ENCODE measurements around the gene MACROD2.
"Not testable (repeated sequence)": the region's sequence is repeated elsewhere in the genome, so short reads cannot be mapped to it uniquely, and the experiment has no call there.

The MACROD2 gene

GRCh38 chr20:14889496-14890255 lies 894.4 kb downstream of the MACROD2 start:
- no peak for FAIRE-seq

DNA sequence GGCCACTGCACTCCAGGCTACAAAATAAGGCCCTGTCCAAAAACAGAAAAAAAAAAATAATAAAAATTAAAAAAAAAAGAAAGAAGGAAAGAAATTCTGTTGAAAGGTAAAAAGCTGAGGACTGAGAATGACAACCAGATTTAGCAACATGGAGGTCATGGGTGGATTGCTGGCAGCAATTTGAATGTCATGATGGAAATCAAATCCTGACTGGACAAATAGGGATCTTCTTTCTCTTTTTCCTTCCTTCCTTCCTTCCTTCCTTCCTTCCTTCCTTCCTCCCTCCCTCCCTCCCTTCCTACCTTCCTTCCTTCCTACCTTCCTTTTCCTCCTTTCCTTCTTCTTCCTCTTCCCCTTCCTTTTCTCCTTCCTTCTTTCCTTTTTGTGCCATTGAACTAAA lies 895.4 kb downstream of the MACROD2 start:
- no peak for FAIRE-seq

DNA sequence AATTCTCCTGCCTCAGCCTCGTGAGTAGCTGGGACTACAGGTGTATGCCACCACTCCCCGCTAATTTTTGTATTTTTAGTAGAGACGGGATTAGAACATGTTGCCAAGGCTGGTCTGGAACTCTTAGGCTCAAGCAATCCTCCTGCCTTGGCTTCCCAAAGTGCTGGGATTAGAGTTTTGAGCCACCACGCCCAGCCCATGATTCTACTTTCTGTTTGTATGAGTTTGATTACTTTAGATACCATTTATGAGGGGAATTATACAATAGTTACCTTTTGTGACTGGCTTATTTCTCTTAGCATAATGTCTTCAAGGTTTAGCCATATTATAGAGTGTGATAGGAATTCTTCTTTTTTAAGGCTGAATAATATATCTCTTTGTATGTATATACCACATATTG lies 897.5 kb downstream of the MACROD2 start:
- no peak for FAIRE-seq

DNA sequence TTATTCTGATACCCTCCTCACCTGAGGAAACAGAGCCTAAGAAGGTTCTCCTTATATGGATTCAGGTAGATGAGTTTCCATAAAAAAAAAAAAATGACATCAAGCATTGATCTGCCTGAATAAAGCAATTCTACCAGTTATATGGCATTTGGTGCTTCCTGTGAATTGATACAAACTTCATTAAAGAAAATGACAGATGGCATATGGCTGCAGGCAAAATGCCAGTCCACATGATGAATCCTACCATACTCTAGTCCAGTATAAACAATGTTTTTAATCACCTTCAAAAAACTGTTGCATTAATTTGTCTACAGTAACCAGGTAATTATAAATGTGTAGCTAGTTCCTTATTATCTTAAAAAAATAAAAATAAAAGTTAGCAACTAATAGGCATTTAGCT lies 901.3 kb downstream of the MACROD2 start:
- no peak for FAIRE-seq

DNA sequence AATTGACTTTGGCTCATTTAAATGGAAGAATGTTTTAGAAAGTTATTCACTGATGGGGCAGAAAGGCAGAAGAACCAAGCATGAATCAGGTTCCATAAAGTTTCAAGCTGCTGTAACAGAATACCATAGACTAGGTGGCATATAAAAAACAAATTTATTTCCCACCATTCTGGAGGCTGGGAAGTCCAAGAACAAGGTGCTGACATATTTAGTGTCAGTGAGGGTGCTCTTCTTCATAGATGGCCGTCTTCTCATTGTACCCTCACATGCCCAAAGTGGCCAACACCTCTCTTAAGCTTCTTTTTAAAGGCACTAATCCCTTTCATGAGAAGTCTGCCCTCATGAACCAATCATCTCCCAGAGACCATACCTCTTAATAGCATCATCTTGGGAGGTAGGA lies 902.3 kb downstream of the MACROD2 start:
- FAIRE-seq, result no peak

- no peak for FAIRE-seq
These were observed 907.2 kb downstream of the MACROD2 start for GRCh38 chr20:14902432-14903089.

DNA sequence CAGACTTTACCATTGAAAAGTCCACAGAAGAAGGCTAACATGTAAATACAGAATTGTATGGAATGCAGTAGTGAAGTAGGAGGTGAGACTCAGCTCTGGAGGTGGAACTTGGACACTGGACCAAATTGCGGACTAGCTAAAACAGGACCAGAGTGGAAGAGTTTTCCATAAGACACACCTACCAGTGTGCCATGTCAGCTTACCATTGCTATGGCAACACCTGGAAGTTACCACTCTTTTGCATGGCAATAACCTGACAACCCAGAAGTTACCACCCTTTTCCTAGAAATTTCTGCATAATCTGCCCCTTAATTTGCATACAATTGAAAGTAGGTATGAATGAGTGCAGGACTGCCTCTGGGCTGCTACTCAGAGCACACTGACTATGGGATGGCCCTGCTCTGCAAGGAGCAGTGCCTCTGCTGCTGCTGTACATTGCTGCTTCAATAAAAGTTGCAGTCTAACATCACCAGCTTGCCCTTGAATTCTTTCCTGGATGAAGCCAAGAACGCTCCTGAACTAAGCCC lies 911.7 kb downstream of the MACROD2 start:
- FAIRE-seq, result no peak

DNA sequence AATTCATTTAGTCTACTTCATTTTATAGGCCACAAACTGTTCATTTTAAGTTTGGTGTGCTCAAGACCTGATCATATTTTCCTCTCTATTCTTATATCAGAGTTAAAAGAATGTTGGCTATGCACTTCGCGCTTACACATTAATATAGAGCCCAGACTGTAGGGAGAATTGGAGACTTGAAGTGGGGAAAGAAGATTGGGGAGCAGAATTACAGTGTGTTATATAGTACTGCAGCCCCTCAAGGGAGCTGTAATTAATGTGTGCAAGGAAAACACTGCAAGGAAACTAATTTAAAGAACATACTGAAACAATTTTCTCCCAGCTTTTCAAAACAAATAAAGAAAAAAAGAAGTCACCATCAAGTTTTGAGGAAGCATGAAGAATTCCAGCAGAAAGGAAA lies 914.8 kb downstream of the MACROD2 start:
- FAIRE-seq, result no peak

DNA sequence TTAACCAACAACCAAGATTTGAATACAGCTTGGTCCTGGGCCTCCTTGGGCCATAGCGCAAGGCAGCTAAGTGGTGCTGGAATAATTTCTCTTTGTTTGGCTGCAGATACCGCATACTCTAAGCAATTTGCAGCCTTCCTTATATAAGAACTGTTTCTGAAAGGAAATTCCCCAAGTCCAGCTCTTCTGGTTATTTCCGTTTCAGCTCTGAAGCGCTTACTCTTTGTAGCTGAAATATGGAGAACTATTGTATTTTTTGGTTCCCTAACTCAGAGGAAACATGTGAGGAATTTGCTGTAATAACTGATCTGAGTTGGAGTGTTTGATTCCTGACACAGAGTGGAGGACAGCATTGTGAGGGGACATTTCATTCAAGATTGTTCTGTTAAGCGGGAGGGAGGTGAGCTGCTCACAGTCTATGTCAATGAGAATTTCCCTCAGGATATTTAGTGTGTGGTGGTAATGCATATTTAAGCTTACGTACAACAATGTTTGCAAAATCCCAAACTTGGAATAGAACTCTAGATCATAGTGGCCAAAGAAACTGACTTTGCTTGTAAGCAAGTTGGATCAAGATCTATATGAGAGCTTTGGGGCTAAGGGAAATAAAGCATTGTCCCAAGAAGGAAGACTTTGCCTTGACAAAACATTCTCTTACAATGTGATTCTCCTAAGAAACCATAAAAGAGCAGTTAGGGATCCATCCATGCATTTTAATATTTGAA lies 918.7 kb downstream of the MACROD2 start:
- no peak for FAIRE-seq

GRCh38 chr20:14914633-14915032 lies 919.3 kb downstream of the MACROD2 start:
- FAIRE-seq, result no peak

GRCh38 chr20:14915356-14915755 lies 920.0 kb downstream of the MACROD2 start:
- FAIRE-seq, result no peak

GRCh38 chr20:14916360-14916920 lies 921.1 kb downstream of the MACROD2 start:
- no peak for FAIRE-seq

DNA sequence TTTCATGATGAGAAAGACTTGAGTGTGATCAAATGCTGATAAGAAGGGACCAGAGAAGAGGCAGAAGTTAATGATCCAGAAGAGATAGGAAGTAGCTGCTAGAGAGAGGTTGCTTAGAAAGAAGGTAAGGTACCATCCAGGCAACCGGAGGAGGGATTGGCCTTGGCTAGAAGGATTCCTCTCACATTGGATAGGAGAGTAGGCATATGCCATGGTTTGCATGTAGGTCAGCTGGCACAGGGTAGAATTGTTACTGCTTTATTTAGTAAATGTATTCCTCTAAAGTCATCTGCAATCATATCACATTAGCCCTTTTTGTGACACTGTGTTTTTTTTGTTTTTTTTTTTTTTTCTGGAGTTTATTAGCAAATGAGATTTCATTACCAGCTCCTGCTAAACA lies 923.0 kb downstream of the MACROD2 start:
- FAIRE-seq, result no peak

DNA sequence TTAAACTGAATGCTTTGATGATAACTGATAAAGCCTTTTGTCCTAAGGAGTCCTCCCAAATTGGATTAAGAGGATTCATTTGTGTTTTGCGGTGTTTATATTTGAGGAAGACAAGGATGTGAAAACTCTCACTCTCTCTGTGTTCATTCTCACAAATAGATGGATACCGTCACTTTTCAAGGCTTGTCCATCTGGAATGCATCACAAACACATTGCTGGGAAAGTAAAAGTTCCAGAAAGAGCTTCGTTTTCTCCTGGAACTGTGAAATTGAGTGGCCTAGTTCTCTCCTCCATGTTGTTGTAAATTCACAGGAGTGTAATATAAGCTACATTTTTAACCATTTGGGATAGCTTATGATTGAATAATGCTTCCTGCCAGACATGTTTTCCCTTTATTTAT lies 923.7 kb downstream of the MACROD2 start:
- no peak for FAIRE-seq

GRCh38 chr20:14919501-14920081 lies 924.3 kb downstream of the MACROD2 start:
- no peak for FAIRE-seq

GRCh38 chr20:14921513-14921912 lies 926.2 kb downstream of the MACROD2 start:
- FAIRE-seq, result no peak

DNA sequence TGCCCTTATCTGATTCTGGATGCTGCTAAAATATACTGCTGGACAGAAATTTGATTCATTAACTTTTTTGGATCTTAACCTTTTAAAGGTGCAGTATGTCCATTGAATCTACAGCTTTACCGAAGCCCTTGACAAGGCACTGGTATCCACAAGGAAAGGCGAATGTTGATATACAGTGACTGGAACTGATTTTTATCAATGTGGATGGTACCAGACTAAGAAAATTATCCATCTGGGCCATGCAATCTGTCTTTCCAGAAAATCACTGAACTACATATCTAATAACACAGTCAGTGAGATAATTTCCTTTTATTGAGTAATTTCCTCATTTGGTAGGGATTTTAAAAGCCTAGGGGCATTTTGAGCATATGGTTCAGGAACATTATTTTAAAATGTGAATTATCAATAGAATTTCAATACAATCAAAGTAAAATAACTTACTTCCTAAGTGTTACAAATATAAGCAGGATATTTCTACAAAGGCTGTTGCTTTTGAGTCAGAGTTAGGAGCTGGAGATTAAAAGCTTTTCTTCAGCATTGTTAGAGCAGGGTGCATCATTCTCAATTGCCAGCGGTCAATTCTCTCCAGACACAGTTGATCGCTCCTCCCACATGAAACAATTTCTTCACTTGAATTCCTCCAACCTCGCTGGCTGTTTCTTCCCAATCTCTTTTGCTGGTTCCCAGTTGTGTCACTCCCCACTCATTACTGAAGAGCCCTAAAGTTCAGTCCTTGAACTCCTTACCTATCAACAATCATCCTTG lies 927.4 kb downstream of the MACROD2 start:
- no peak for FAIRE-seq

DNA sequence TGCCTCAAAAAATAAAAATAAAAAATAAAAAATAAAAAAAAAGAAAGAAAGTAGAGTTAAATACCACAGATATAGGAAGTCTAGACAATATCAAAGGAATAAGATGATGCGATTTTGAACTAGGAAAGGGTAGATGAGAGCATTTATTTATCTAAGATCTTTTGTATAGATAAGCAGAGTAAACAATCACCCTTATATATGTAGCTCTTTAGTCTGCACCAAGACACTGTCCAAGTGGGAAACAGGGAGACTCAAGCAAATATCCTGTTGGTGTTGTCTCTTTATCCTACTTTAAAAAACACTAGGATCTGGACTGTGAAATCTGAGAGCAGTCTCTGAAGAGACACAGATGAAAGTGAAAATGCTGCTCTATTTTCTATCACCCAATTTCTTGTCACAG lies 929.1 kb downstream of the MACROD2 start:
- FAIRE-seq, result no peak

DNA sequence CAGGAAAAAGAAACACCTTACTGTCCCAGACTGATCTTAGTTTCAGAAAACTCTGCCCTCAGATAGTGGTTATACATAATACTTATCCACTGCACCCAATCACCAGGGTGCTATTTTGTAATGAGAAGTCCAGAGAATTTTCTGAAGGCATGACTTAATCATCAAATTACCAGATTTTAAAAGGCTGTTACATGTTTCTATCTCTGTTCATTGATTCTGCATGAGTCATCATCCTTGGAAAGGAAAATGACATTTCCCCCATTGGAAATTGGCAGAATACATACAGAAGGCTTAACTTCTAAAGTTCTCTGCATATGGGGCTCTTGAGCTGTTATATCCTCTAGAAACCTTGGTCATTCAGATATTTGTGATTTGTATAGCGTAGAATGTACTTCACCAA lies 930.0 kb downstream of the MACROD2 start:
- no peak for FAIRE-seq

GRCh38 chr20:14926436-14926835 lies 931.1 kb downstream of the MACROD2 start:
- not testable (repeated sequence) for FAIRE-seq

GRCh38 chr20:14928083-14928482 lies 932.8 kb downstream of the MACROD2 start:
- no peak for FAIRE-seq

DNA sequence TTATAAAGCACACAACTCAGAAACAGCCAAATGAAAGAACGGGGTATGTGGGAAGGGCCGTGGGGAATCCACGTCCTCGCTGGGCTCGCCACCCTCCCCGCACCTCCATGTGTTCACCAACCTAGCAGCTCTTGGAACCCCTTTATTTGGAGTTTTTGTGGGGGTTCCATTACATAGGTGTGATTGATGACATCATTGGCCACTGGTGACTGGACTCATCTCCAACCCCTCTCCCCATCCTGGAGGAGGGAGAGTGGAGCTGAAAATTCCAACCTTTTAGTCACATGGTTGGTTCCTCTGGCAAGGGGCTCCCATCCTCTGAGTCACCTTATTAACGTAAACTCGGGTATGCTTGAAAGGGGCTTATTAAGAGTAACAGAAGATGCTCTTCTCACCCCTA lies 934.1 kb downstream of the MACROD2 start:
- no peak for FAIRE-seq

Measured in G401.6 (cell line).